GM21619 (cell line): Measurements from ENCODE around the gene FTSJ1.
"Not testable (repeated sequence)": the region's sequence is repeated elsewhere in the genome, so short reads cannot be mapped to it uniquely, and the experiment has no call there.

ENCODE experiments used
- ATAC-seq: cut with Tn5 transposase; IDR thresholded peaks from one replicate; pipeline ENCODE4 v1.9.1; 2021; ENCODE audit not compliant: unreplicated experiment

FTSJ1 gene

DNA sequence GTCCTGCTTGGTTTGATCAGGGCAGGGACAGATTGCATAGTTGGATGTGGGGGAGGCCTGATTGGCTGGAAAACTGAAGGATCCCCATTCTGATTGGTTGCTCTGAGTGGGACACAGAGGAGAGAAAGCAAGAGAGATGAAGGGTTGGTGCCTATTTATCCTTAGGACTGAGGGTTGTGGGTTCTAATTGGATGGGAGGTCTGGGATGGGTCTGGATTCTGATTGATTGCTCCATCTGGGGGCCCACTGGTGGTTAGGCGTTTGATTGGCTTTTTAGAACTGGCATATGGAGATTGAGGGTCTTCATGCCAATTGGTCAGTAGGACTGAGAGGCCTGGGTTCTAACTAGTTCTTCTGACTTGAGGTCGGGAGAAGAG is 45.0 kb downstream of the FTSJ1 start:
- no peak for ATAC-seq

- peak; percentile 98 for ATAC-seq
Measured at GRCh38 chrX:48521353-48522243, 45.6 kb downstream of the FTSJ1 start, which contains the start of gene EBP. Gene EBP, plus strand, starts transcription at chrX:48521808. Its CDS starts 1,964 bp downstream, at chrX:48523772.

GRCh38 chrX:48522291-48522690 is 46.3 kb downstream of the FTSJ1 start:
- ATAC-seq, result no peak

- ATAC-seq, result no peak
Measured at GRCh38 chrX:48523682-48524081, 47.7 kb downstream of the FTSJ1 start.

- not testable (repeated sequence) for ATAC-seq
Measured at GRCh38 chrX:48525853-48526252, 49.9 kb downstream of the FTSJ1 start.

DNA sequence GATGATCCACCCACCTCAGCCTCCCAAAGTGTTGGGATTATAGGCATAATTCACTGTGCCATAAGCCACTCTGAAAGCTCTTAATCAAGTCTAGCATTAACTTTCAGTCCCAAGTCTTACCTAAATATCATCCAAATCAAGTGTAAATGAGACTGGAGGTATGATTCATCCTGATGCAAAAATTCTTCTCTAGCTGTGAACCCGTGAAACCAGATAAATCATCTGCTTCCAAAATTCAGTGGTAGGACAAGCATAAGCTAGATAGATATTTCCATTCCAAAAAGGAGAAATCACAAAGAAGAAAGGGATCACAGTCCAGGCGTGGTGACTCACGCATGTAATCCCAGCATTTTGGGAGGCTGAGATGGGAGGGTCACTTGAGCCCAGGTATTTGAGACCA is 54.7 kb downstream of the FTSJ1 start:
- ATAC-seq, result no peak

- ATAC-seq, result no peak
Measured at GRCh38 chrX:48531358-48531959, 55.5 kb downstream of the FTSJ1 start.

GRCh38 chrX:48532161-48532560 is 56.2 kb downstream of the FTSJ1 start:
- no peak for ATAC-seq

- no peak for ATAC-seq
Measured at GRCh38 chrX:48533165-48533564, 57.2 kb downstream of the FTSJ1 start.
